NCI-H82 (cell line): ENCODE data around the gene CEP85L.

Source experiments
- DNase-seq: peaks from one replicate; lab custom pipeline; 2025; lab: John Stamatoyannopoulos, UW

Gene CEP85L

GRCh38 chr6:118651282-118652050 is at the start of gene CEP85L:
Gene CEP85L (minus strand): TSS chr6:118651591. CDS start chr6:118651269, 322 bp downstream.
- peak; percentile 100 for DNase-seq

- DNase-seq = no peak
Measured at GRCh38 chr6:118700531-118700930, 49.1 kb upstream of the CEP85L start.

GRCh38 chr6:118697554-118697953 is 46.2 kb upstream of the CEP85L start:
- DNase-seq = no peak

- DNase-seq = no peak
Measured at GRCh38 chr6:118696271-118696670, 44.9 kb upstream of the CEP85L start.

GRCh38 chr6:118693562-118693961 is 42.2 kb upstream of the CEP85L start:
- DNase-seq = no peak

GRCh38 chr6:118685823-118686449 is 34.5 kb upstream of the CEP85L start:
- no peak for DNase-seq

- no peak for DNase-seq
Measured at GRCh38 chr6:118683881-118684872, 32.8 kb upstream of the CEP85L start.

- peak; percentile 27 for DNase-seq
Measured at GRCh38 chr6:118680452-118681095, 29.2 kb upstream of the CEP85L start.

- no peak for DNase-seq
Measured at GRCh38 chr6:118679327-118679901, 28.0 kb upstream of the CEP85L start.

GRCh38 chr6:118678866-118679265 is 27.5 kb upstream of the CEP85L start:
- DNase-seq = no peak

- no peak for DNase-seq
Measured at GRCh38 chr6:118677193-118677592, 25.8 kb upstream of the CEP85L start.

GRCh38 chr6:118675225-118675624 is 23.8 kb upstream of the CEP85L start:
- no peak for DNase-seq

- no peak for DNase-seq
Measured at GRCh38 chr6:118674772-118675171, 23.4 kb upstream of the CEP85L start.

GRCh38 chr6:118672678-118673077 is 21.3 kb upstream of the CEP85L start:
- no peak for DNase-seq

- no peak for DNase-seq
Measured at GRCh38 chr6:118669561-118669960, 18.2 kb upstream of the CEP85L start.

GRCh38 chr6:118668761-118669385 is 17.5 kb upstream of the CEP85L start:
- DNase-seq = peak; percentile 46

GRCh38 chr6:118667988-118668387 is 16.6 kb upstream of the CEP85L start:
- no peak for DNase-seq

GRCh38 chr6:118665011-118665410 is 13.6 kb upstream of the CEP85L start:
- no peak for DNase-seq

- no peak for DNase-seq
Measured at GRCh38 chr6:118663993-118664985, 12.9 kb upstream of the CEP85L start.

- DNase-seq = peak; percentile 69
Measured at GRCh38 chr6:118661831-118662230, 10.4 kb upstream of the CEP85L start.
